Natural killer cell (primary cell): Measurements from ENCODE around the gene GMPS. TPM values are rescaled to one million over a fixed set of nuclear protein-coding genes. Genes with fewer than 3 reads are reported as not detected.
"Not testable (repeated sequence)": the region's sequence is repeated elsewhere in the genome, so short reads cannot be mapped to it uniquely, and the experiment has no call there.

Experiments used
- ATAC-seq, 3 donors: fragments of 150-1000 bp in 2 of 3; fragments of 200-7000 bp in 1 of 3; cut with Tn5 transposase; 1 replicate in 1 of 3; 2 replicates in 2 of 3; pipeline ENCODE4 v1.10.0; 2021; ENCODE audit warnings: mild to moderate bottlenecking in 2 of 3, moderate library complexity in 2 of 3
- DNase-seq, 2 donors: peaks; one replicate each; pipeline versions ENCODE4 v3.0.0 to v3.0.0-alpha.2; 2013 to 2021; ENCODE audit warnings: mixed read lengths in 1 of 2
- H3K27ac ChIP-seq: one replicate; pipeline ENCODE4 v1.5.1; 2013; ENCODE audit warnings: mild to moderate bottlenecking, low read length
- H3K27me3 ChIP-seq: one replicate; pipeline ENCODE4 v1.6.1; 2013; ENCODE audit warnings: low read length; ENCODE audit not compliant: control insufficient read depth, insufficient read depth
- H3K36me3 ChIP-seq: one replicate; pipeline ENCODE4 v1.6.1; 2013; ENCODE audit warnings: low read length; ENCODE audit not compliant: control insufficient read depth, insufficient read depth
- H3K4me1 ChIP-seq: one replicate; pipeline ENCODE4 v1.6.1; 2013; ENCODE audit warnings: low read length; ENCODE audit not compliant: control insufficient read depth, insufficient read depth
- H3K4me3 ChIP-seq: one replicate; pipeline ENCODE4 v1.5.1; 2013; ENCODE audit warnings: low read length
- H3K9me3 ChIP-seq: one replicate; pipeline ENCODE4 v1.6.1; 2013; ENCODE audit warnings: low read length; ENCODE audit not compliant: control insufficient read depth, insufficient read depth
- H3K27ac Mint-ChIP-seq, 2 donors: one replicate each; pipeline ENCODE4 v1.8.0; 2022; ENCODE audit warnings: mild to moderate bottlenecking in 2 of 2, mixed read lengths in 2 of 2, moderate library complexity in 1 of 2
- H3K27me3 Mint-ChIP-seq, 2 donors: one replicate each; pipeline ENCODE4 v1.8.0; 2022; ENCODE audit warnings: low read depth in 2 of 2, mixed read lengths in 2 of 2
- H3K36me3 Mint-ChIP-seq: one replicate; pipeline ENCODE4 v1.8.0; 2022; ENCODE audit warnings: mixed read lengths
- H3K4me1 Mint-ChIP-seq, 2 donors: one replicate each; pipeline ENCODE4 v1.8.0; 2022; ENCODE audit warnings: mixed read lengths in 2 of 2
- H3K4me3 Mint-ChIP-seq: one replicate; pipeline ENCODE4 v1.8.0; 2022; ENCODE audit warnings: mild to moderate bottlenecking, moderate library complexity, mixed read lengths
- H3K9me3 Mint-ChIP-seq, 2 donors: one replicate each; pipeline ENCODE4 v1.8.0; 2022; ENCODE audit warnings: mixed read lengths in 2 of 2
- WGBS: methylation state at CpG from one replicate; pipeline ENCODE4 v1.1.7; 2013; ENCODE audit warnings: missing lambda C conversion rate; ENCODE audit not compliant: insufficient coverage; 5-methylcytosine and 5-hydroxymethylcytosine counted together
- intact Hi-C: fragments of 100-400 bp; cut with micrococcal nuclease; formaldehyde crosslinking; loops from one replicate; pipeline ENCODE4 v1.14.2; 2022
- total RNA-seq, 4 donors: library from RNA; stranded (reverse); fragments of 120-200 nt in 1 of 4; gene quantifications; one replicate each; pipeline versions ENCODE4 v1.2.3 to v1.2.4, GENCODE V29; 2013 to 2022
- TF ChIP-seq, protein P1 (sequence below): fragments of 200-600 bp; IDR thresholded peaks from one replicate; pipeline ENCODE4 v1.8.0; 2022; ENCODE audit warnings: antibody characterized with exemption

The GMPS gene
- total RNA-seq, 3 donors from 2014 or later (not counting 1 experiment from before 2014, with no cell fraction given) = 36.7 to 49.7 (median 45.4) TPM

DNA sequence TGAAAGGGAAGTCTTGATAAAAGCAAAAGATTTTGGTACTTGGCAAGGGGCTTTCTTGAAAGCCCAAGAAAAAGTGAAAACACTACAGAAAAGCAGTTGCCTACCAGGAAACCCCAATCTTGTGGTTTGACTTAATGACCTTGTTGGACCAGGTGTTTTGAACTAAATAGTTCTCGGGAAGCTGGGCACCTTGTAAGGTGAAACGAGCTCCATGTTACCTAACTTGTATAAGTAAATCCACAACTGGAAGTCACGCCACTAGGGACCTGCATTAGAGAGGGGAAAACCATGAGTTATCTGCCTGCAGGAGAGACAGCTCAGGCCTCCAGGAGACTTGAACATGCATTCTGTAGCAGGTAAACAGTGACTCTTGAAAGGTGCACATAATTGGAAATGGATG is 88.2 kb downstream of the GMPS start:
- WGBS = 62% methylated on average over 3 of the region's 3 CpGs
- Histone ChIP-seq H3K27ac (no peak overlapping the region), H3K9me3 (no peaks in the 10 kb centered on the region), H3K27me3 (no peaks in the 10 kb centered on the region), H3K4me3 (no peak overlapping the region), H3K36me3 (no peaks in the 10 kb centered on the region), H3K4me1 (no peaks in the 10 kb centered on the region)
- TF ChIP-seq, protein P1, sequence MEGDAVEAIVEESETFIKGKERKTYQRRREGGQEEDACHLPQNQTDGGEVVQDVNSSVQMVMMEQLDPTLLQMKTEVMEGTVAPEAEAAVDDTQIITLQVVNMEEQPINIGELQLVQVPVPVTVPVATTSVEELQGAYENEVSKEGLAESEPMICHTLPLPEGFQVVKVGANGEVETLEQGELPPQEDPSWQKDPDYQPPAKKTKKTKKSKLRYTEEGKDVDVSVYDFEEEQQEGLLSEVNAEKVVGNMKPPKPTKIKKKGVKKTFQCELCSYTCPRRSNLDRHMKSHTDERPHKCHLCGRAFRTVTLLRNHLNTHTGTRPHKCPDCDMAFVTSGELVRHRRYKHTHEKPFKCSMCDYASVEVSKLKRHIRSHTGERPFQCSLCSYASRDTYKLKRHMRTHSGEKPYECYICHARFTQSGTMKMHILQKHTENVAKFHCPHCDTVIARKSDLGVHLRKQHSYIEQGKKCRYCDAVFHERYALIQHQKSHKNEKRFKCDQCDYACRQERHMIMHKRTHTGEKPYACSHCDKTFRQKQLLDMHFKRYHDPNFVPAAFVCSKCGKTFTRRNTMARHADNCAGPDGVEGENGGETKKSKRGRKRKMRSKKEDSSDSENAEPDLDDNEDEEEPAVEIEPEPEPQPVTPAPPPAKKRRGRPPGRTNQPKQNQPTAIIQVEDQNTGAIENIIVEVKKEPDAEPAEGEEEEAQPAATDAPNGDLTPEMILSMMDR = no peak
- DNase-seq (no peak), ATAC-seq (no peak)
- Mint-ChIP-seq H3K27ac (no peak overlapping the region), H3K27me3 (no peaks in the 10 kb centered on the region), H3K4me1 (no peaks in the 10 kb centered on the region), H3K36me3 (no peaks in the 10 kb centered on the region), H3K4me3 (no peak overlapping the region), H3K9me3 (no peaks in the 10 kb centered on the region)
- intact Hi-C loops = no loop called here

- TF ChIP-seq, protein P1 = no peak
- Mint-ChIP-seq H3K27me3 (no peaks in the 10 kb centered on the region), H3K27ac (no peak overlapping the region), H3K4me1 (no peaks in the 10 kb centered on the region), H3K36me3 (no peaks in the 10 kb centered on the region), H3K9me3 (no peaks in the 10 kb centered on the region), H3K4me3 (no peak overlapping the region)
- H3K27ac ChIP-seq = no peak overlapping the region
- WGBS = 99% methylated on average over 6 of the region's 8 CpGs
- no peaks in the 10 kb centered on the region for H3K36me3 ChIP-seq
- H3K27me3 ChIP-seq = no peaks in the 10 kb centered on the region
- no peaks in the 10 kb centered on the region for H3K4me1 ChIP-seq
- no peak for ATAC-seq
- H3K9me3 ChIP-seq = no peaks in the 10 kb centered on the region
- intact Hi-C loops = no loop called here
- DNase-seq = no peak
- H3K4me3 ChIP-seq = no peak overlapping the region
Measured at GRCh38 chr3:155960060-155960459, 89.6 kb downstream of the GMPS start.

- WGBS = 98% methylated on average over 4 of the region's 5 CpGs
- not testable (repeated sequence) for H3K27ac ChIP-seq, H3K4me3 ChIP-seq
Measured at GRCh38 chr3:155961044-155961443, 90.6 kb downstream of the GMPS start.

DNA sequence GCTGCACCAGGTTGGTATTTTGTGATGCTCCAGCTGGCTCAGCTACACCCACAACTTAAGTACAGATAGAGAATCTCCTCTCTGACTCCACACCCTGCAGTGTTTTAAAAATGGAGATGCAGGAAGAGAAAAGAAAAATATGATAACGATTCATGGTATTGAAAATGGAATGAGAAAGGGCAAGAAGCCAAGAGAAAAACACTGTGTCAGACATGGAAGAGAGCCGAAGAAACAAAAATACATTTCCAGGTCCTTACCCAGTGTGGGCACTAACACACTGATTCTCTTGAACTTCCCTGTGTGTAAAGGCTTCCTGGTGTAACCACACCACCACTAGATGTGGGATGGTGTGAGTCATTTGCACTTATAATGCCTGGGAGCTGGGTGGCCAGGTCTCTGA is 93.1 kb downstream of the GMPS start:
- no peak overlapping the region for H3K4me3 Mint-ChIP-seq

More at GRCh38 chr3:155961044-155961443, 90.6 kb downstream of the GMPS start:
- H3K4me3 Mint-ChIP-seq, H3K4me1 ChIP-seq, H3K27ac Mint-ChIP-seq, DNase-seq, intact Hi-C loops, H3K27me3 Mint-ChIP-seq, H3K9me3 Mint-ChIP-seq, H3K36me3 ChIP-seq, H3K9me3 ChIP-seq, H3K36me3 Mint-ChIP-seq, H3K27me3 ChIP-seq, ATAC-seq, H3K4me1 Mint-ChIP-seq: not testable (repeated sequence)

More for the DNA sequence above, 93.1 kb downstream of the GMPS start:
- no peaks in the 10 kb centered on the region for H3K36me3 Mint-ChIP-seq
- H3K9me3 Mint-ChIP-seq = no peaks in the 10 kb centered on the region
- no peak for ATAC-seq
- Histone ChIP-seq H3K4me1 (no peaks in the 10 kb centered on the region), H3K36me3 (no peaks in the 10 kb centered on the region), H3K9me3 (no peaks in the 10 kb centered on the region), H3K27ac (no peak overlapping the region), H3K27me3 (no peaks in the 10 kb centered on the region), H3K4me3 (no peak overlapping the region)
- intact Hi-C loops = no loop called here
- peaks cover 0 to 3% of the 10 kb centered on the region in 2 donors for H3K27me3 Mint-ChIP-seq
- 94% methylated on average over 2 of the region's 2 CpGs for WGBS
- no peak for DNase-seq
- no peaks in the 10 kb centered on the region for H3K4me1 Mint-ChIP-seq
- TF ChIP-seq, protein P1 = no peak
- H3K27ac Mint-ChIP-seq = no peak overlapping the region
